Measurements from ENCODE around the gene ALDOA. TPM values are rescaled to one million over a fixed set of nuclear protein-coding genes. Genes with fewer than 3 reads are reported as not detected.

ALDOA gene
- total and polyA plus RNA-seq, 9 of the 15 experiments (the other 6 are each of a cell fraction or from before 2014, with no cell fraction given), result 311 to 2,224 (median 1,293) TPM

DNA sequence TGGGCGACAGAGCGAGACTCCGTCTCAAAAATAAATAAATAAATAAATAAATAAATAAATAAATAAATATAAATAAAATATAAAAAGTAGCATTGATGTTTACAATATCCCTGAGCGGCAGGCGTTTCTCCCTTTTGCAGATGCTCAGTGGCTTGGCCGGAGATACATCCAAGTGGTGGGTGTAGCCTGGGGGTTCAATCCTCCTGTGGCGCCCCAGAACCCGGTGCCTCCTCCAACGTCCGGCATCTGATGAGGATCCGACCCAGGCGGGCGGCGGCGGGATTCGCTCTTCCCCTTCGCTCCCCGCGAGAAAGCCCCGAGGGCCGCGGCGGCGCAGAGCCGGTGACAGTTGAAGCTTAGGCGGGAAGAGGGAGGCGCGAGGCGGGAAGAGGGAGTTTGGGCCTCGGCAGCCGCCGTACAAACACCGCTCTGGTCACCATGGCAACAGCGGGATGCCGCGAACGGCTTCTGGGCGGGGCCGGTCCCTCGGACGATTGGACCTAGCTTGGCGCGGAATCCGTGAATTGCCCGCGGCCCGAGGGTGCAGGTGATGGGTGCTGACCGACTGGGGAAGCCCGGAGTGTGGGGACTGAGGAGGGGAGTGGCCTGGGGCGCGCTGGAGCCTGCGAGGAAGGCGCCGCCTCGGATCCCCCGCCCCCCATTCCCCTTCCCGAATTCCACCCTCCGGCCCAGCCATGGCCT, 12.7 kb upstream of the ALDOA start (continued):
- TF ChIP-seq FOXA1 (IDR thresholded peaks at IDR 0.05; ENCODE audit: borderline replicate concordance), result no peak
- TF ChIP-seq, protein P1, sequence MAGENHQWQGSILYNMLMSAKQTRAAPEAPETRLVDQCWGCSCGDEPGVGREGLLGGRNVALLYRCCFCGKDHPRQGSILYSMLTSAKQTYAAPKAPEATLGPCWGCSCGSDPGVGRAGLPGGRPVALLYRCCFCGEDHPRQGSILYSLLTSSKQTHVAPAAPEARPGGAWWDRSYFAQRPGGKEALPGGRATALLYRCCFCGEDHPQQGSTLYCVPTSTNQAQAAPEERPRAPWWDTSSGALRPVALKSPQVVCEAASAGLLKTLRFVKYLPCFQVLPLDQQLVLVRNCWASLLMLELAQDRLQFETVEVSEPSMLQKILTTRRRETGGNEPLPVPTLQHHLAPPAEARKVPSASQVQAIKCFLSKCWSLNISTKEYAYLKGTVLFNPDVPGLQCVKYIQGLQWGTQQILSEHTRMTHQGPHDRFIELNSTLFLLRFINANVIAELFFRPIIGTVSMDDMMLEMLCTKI (IDR thresholded peaks at IDR 0.05; ENCODE audit: partially characterized antibody), result no peak
- peak; percentile 99 for TF ChIP-seq ZNF134 (CRISPR knock-in tag; conservative IDR thresholded peaks at IDR 0.05)
- TF ChIP-seq CCNT2 (IDR thresholded peaks at IDR 0.05; ENCODE audit: borderline replicate concordance, extremely low read depth, insufficient read length, low read depth, low read length), result peak; percentile 80
- TF ChIP-seq, protein P2, sequence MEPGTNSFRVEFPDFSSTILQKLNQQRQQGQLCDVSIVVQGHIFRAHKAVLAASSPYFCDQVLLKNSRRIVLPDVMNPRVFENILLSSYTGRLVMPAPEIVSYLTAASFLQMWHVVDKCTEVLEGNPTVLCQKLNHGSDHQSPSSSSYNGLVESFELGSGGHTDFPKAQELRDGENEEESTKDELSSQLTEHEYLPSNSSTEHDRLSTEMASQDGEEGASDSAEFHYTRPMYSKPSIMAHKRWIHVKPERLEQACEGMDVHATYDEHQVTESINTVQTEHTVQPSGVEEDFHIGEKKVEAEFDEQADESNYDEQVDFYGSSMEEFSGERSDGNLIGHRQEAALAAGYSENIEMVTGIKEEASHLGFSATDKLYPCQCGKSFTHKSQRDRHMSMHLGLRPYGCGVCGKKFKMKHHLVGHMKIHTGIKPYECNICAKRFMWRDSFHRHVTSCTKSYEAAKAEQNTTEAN (CRISPR knock-in tag; IDR thresholded peaks at IDR 0.05), result 0 out of 2 replicates have a peak, but pooled peaks have one; percentile 23
- no peak for TF ChIP-seq CREBBP (IDR thresholded peaks at IDR 0.05; ENCODE audit: low read depth, low read length)
- TF ChIP-seq, protein P3, sequence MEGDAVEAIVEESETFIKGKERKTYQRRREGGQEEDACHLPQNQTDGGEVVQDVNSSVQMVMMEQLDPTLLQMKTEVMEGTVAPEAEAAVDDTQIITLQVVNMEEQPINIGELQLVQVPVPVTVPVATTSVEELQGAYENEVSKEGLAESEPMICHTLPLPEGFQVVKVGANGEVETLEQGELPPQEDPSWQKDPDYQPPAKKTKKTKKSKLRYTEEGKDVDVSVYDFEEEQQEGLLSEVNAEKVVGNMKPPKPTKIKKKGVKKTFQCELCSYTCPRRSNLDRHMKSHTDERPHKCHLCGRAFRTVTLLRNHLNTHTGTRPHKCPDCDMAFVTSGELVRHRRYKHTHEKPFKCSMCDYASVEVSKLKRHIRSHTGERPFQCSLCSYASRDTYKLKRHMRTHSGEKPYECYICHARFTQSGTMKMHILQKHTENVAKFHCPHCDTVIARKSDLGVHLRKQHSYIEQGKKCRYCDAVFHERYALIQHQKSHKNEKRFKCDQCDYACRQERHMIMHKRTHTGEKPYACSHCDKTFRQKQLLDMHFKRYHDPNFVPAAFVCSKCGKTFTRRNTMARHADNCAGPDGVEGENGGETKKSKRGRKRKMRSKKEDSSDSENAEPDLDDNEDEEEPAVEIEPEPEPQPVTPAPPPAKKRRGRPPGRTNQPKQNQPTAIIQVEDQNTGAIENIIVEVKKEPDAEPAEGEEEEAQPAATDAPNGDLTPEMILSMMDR (IDR thresholded peaks at IDR 0.05 in 2 of 3, conservative IDR thresholded peaks at IDR 0.05 in 1 of 3; ENCODE audit: insufficient read depth in 2 of 3, low read depth in 1 of 3, low read length in 3 of 3), result no peak
- no peak for TF ChIP-seq CBFA2T2 (conservative IDR thresholded peaks at IDR 0.05)
- TF ChIP-seq HOXB6 (CRISPR knock-in tag; IDR thresholded peaks at IDR 0.05; ENCODE audit: borderline replicate concordance), result no peak
- TF ChIP-seq SOX6 (IDR thresholded peaks at IDR 0.05), result peak; percentile 56
- TF ChIP-seq XRCC5 (IDR thresholded peaks at IDR 0.05; ENCODE audit: low read depth, low read length), result no peak
- TF ChIP-seq FOXK2 (conservative IDR thresholded peaks at IDR 0.05 in 1 of 2, IDR thresholded peaks at IDR 0.05 in 1 of 2; ENCODE audit: low read depth in 2 of 2), result peak in 1 of 2 experiments; percentile 15; a peak in 2 of 4 replicates
- TF ChIP-seq, protein P4, sequence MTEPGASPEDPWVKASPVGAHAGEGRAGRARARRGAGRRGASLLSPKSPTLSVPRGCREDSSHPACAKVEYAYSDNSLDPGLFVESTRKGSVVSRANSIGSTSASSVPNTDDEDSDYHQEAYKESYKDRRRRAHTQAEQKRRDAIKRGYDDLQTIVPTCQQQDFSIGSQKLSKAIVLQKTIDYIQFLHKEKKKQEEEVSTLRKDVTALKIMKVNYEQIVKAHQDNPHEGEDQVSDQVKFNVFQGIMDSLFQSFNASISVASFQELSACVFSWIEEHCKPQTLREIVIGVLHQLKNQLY (CRISPR knock-in tag; conservative IDR thresholded peaks at IDR 0.05), result peak in 1 of 2 experiments; percentile 80; a peak in 1 of 4 replicates
- TF ChIP-seq, protein P5, sequence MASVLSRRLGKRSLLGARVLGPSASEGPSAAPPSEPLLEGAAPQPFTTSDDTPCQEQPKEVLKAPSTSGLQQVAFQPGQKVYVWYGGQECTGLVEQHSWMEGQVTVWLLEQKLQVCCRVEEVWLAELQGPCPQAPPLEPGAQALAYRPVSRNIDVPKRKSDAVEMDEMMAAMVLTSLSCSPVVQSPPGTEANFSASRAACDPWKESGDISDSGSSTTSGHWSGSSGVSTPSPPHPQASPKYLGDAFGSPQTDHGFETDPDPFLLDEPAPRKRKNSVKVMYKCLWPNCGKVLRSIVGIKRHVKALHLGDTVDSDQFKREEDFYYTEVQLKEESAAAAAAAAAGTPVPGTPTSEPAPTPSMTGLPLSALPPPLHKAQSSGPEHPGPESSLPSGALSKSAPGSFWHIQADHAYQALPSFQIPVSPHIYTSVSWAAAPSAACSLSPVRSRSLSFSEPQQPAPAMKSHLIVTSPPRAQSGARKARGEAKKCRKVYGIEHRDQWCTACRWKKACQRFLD (CRISPR knock-in tag; IDR thresholded peaks at IDR 0.05), result peak; percentile 82; the same call in 1 of the 2 replicates
- no peak for TF ChIP-seq THRAP3 (IDR thresholded peaks at IDR 0.05; ENCODE audit: borderline replicate concordance)
- peak; percentile 58; the same call in 1 of the 2 replicates for TF ChIP-seq TCF7 (IDR thresholded peaks at IDR 0.05; ENCODE audit: borderline replicate concordance)
- TF ChIP-seq, protein P6, sequence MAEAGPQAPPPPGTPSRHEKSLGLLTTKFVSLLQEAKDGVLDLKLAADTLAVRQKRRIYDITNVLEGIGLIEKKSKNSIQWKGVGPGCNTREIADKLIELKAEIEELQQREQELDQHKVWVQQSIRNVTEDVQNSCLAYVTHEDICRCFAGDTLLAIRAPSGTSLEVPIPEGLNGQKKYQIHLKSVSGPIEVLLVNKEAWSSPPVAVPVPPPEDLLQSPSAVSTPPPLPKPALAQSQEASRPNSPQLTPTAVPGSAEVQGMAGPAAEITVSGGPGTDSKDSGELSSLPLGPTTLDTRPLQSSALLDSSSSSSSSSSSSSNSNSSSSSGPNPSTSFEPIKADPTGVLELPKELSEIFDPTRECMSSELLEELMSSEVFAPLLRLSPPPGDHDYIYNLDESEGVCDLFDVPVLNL (CRISPR knock-in tag; IDR thresholded peaks at IDR 0.05; ENCODE audit: low read depth), result peak; percentile 96
- no peak for TF ChIP-seq SMARCC2 (IDR thresholded peaks at IDR 0.05; ENCODE audit: low read depth)
- no peak for TF ChIP-seq RFX7 (CRISPR knock-in tag; IDR thresholded peaks at IDR 0.05)

All from K562 (cell line).